ENCODE results near the gene CALM1.

- TF ChIP-seq CTCF (IDR thresholded peaks at IDR 0.05) = no peak
- no peak for TF ChIP-seq POLR2A (IDR thresholded peaks at IDR 0.05)
These were observed 60.4 kb downstream of the CALM1 start for GRCh38 chr14:90457186-90457585.

Data from testis (tissue), 2 donors.